Skin epidermis (tissue), 12 donors: ENCODE data around the gene MS4A12.
"Not testable (repeated sequence)": the region's sequence is repeated elsewhere in the genome, so short reads cannot be mapped to it uniquely, and the experiment has no call there.

Source experiments
- H3K27ac ChIP-seq, 21 experiments: fragments of 200-600 bp; sonication (generic) in 11 of 21; one replicate each; pipeline ENCODE4 v1.5.0; 2020; ENCODE audit warnings: mild to moderate bottlenecking in 3 of 21, inconsistent platforms in 2 of 21, moderate library complexity in 2 of 21
- H3K4me3 ChIP-seq, 7 experiments: fragments of 200-600 bp; sonication (generic) in 2 of 7; one replicate each; pipeline ENCODE4 v1.5.0; 2020; ENCODE audit warnings: inconsistent platforms in 2 of 7, mild to moderate bottlenecking in 2 of 7, moderate library complexity in 1 of 7

Gene MS4A12

DNA sequence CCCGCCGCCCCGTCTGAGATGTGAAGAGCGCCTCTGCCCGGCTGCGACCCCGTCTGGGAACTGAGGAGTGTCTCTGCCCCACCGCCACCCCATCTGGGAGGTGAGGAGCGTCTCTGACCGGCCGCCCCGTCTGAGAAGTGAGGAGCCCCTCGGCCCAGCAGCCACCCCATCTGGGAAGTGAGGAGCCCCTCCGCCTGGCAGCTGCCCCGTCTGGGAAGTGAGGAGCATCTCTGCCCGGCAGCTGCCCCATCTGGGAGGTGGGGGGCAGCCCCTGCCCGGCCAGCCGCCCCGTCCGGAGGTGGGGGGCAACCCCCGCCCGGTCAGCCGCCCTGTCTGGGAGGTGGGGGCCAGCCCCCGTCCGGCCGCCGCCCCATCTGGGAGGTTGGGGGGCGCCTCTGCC lies 17.6 kb downstream of the MS4A12 start:
- H3K27ac ChIP-seq, H3K4me3 ChIP-seq: not testable (repeated sequence)

DNA sequence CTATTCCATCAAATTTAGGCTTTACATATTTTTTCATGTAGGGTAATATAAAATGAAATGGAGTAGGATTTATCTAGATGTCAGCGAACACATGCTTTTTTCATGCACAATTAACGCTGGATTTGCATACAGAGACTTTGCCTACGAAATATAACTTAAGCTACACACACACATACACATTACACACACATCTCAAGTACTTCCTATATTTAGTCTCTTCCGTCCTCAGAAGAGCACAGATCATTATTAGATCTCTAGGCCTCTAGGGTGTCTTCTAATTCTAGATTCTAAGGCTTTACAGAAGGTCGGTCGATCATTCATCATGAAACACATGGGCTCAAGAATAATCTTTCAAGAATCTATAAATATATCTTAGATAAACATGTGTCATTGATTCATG lies 18.8 kb downstream of the MS4A12 start:
- H3K4me3 ChIP-seq = no peak overlapping the region
- H3K27ac ChIP-seq = no peak overlapping the region

DNA sequence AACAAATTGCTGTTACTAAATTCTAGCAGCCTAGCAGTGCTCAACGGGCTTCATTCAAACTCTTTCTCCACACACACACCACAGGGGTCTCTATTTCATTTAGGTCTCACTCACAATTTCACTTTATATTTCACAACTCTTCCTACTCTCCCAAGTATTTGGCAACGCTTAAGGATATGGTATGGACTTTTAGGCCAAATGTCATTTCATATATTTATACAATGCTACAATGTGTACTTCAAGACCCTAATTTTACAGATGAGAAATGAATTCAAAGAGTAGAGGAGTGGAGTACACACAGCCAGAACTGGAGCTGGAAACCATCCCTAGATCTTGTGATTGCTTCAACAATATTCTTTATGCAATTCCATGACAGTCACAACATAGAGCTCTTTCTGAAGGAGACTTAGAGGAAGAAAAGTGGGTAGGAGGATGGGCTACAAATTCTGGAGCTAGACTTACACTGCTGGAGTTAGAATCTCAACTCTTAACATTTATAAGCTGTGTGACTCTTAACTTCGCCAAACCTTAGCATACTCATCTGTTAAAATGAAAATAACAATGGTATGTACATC lies 20.2 kb downstream of the MS4A12 start:
- Histone ChIP-seq H3K4me3 (no peak overlapping the region), H3K27ac (no peak overlapping the region)

- no peak overlapping the region for H3K4me3 ChIP-seq
Observed at GRCh38 chr11:60513496-60514460, 21.2 kb downstream of the MS4A12 start.

GRCh38 chr11:60515144-60515855 lies 22.7 kb downstream of the MS4A12 start, which contains the start of gene MS4A13:
Gene MS4A13, plus strand, starts transcription at chr11:60515392. Its CDS starts 2,692 bp downstream, at chr11:60518084.
- no peak within 1 kb of the TSS for H3K4me3 ChIP-seq
- no peak within 1 kb of the TSS for H3K27ac ChIP-seq

More at GRCh38 chr11:60513496-60514460, 21.2 kb downstream of the MS4A12 start:
- H3K27ac ChIP-seq = no peak overlapping the region

DNA sequence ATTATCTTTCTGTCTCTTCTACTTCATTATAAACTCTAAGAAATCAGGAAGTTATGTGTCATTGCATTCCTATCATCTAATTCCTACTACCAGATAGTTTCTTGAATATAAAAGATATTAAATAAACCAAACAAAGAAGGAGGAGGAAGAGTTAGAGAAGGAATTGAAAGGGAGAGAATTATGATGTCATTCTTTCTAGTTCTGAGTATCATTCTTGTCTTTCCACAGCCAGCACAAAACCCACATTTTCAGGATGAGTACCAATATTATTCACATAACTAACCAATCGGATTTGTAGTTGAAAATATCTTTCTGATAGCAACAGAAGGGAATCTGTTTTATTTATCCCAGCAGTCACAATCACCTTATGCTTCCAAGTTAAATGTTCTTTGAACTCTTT lies 35.9 kb downstream of the MS4A12 start:
- Histone ChIP-seq H3K27ac (no peak overlapping the region), H3K4me3 (no peak overlapping the region)

- H3K27ac ChIP-seq = no peak overlapping the region
- H3K4me3 ChIP-seq = no peak overlapping the region
Observed at GRCh38 chr11:60528934-60529333, 36.4 kb downstream of the MS4A12 start.

- no peak overlapping the region for H3K4me3 ChIP-seq
Observed at GRCh38 chr11:60530454-60531100, 38.0 kb downstream of the MS4A12 start.

DNA sequence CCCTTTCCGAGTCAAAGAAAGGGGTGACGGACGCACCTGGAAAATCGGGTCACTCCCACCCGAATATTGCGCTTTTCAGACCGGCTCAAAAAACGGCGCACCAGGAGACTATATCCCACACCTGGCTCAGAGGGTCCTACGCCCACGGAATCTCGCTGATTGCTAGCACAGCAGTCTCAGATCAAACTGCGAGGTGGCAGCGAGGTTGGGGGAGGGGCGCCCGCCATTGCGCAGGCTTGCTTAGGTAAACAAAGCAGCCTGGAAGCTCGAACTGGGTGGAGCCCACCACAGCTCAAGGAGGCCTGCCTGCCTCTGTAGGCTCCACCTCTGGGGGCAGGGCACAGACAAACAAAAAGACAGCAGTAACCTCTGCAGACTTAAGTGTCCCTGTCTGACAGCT lies 39.8 kb downstream of the MS4A12 start:
- H3K4me3 ChIP-seq, H3K27ac ChIP-seq: not testable (repeated sequence)

More at GRCh38 chr11:60530454-60531100, 38.0 kb downstream of the MS4A12 start:
- H3K27ac ChIP-seq = no peak overlapping the region

DNA sequence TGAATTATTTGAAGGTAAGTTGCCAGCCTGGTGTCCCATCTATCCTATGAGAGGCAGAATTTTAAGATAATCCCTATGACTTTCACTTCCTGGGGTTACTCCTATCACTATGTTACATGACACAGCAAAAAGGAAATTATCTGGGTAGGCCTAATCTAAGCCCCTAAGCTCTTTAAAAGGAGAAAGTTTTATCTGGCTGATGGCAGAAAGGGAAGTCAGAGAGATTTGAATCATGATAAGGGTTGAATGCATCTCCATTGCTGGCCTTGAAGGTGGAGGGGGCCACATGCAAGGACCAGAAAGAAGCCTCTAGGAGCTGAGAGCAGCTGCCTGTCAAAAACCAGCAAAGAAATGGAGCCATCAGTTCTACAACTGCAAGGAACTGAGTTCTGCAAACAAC lies 46.0 kb downstream of the MS4A12 start:
- not testable (repeated sequence) for H3K4me3 ChIP-seq, H3K27ac ChIP-seq

DNA sequence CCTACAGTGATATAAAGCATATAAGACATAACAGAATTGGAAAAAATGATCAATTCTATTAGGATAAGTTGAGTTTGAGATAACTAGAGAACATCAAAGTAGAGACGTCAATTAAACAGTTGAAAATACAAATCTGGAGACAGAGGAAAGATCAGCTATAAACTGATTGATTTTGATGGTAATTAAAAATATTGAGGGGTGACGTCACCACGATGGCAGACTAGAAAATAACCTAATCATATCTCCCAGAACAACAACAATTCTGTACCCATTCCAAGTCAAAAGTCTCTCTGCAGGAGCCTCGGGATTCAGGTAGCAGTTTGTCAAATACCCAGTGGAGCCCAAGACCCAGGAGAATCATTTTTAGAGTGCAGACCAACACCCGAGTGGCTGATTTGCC lies 51.5 kb downstream of the MS4A12 start:
- Histone ChIP-seq H3K27ac (no peak overlapping the region), H3K4me3 (no peak overlapping the region)
